Neural progenitor cell (in vitro differentiated cells): ENCODE data around the gene MDGA2. TPM values are rescaled to one million over a fixed set of nuclear protein-coding genes. Genes with fewer than 3 reads are reported as not detected.
"Not testable (repeated sequence)": the region's sequence is repeated elsewhere in the genome, so short reads cannot be mapped to it uniquely, and the experiment has no call there.

ENCODE experiments used
- DNase-seq: peaks from one replicate; pipeline ENCODE4 v3.0.0-alpha.2; 2016; ENCODE audit warnings: low spot score
- H2AFZ ChIP-seq: fragments of 200-600 bp; sonication (generic); replicated peaks from 2 replicates; pipeline ENCODE4 v1.6.1; 2016; ENCODE audit warnings: antibody characterized with exemption
- H3F3A ChIP-seq: fragments of 200-600 bp; sonication (generic); 2 replicates; pipeline ENCODE4 v1.6.1; 2016; ENCODE audit warnings: antibody characterized with exemption, low read depth
- H3K27ac ChIP-seq: fragments of 200-600 bp; sonication (generic); 2 replicates; pipeline ENCODE4 v1.5.1; 2016; ENCODE audit warnings: mild to moderate bottlenecking
- H3K27me3 ChIP-seq: fragments of 200-600 bp; sonication (generic); 2 replicates; pipeline ENCODE4 v1.6.1; 2016; ENCODE audit warnings: mild to moderate bottlenecking, moderate library complexity
- H3K36me3 ChIP-seq: fragments of 200-600 bp; sonication (generic); 2 replicates; pipeline ENCODE4 v1.5.1; 2016
- H3K4me1 ChIP-seq: fragments of 200-600 bp; sonication (generic); 2 replicates; pipeline ENCODE4 v1.6.1; 2016; ENCODE audit warnings: mixed run types
- H3K4me2 ChIP-seq: fragments of 200-600 bp; sonication (generic); 2 replicates; pipeline ENCODE4 v1.6.1; 2016
- H3K4me3 ChIP-seq: fragments of 200-600 bp; sonication (generic); 2 replicates; pipeline ENCODE4 v1.5.1; 2016
- H3K79me2 ChIP-seq: fragments of 200-600 bp; sonication (generic); 2 replicates; pipeline ENCODE4 v1.6.1; 2016; ENCODE audit warnings: low read depth
- H3K9ac ChIP-seq: fragments of 200-600 bp; sonication (generic); 2 replicates; pipeline ENCODE4 v1.6.1; 2016
- H3K9me3 ChIP-seq: fragments of 200-600 bp; sonication (generic); 2 replicates; pipeline ENCODE4 v1.5.1; 2016; ENCODE audit warnings: low read depth
- H4K20me1 ChIP-seq: fragments of 200-600 bp; sonication (generic); 2 replicates; pipeline ENCODE4 v1.6.1; 2016; ENCODE audit warnings: low read depth
- H3K27ac Mint-ChIP-seq: 3 replicates; pipeline ENCODE4 v1.8.0; 2021; ENCODE audit warnings: mixed read lengths
- H3K27me3 Mint-ChIP-seq: 2 replicates; pipeline ENCODE4 v1.8.0; 2022; ENCODE audit warnings: low read depth, mild to moderate bottlenecking, inconsistent platforms, moderate library complexity, mixed read lengths; ENCODE audit not compliant: insufficient read depth
- H3K36me3 Mint-ChIP-seq: 3 replicates; pipeline ENCODE4 v1.8.0; 2021; ENCODE audit warnings: mixed read lengths
- H3K4me1 Mint-ChIP-seq: 3 replicates; pipeline ENCODE4 v1.8.0; 2021; ENCODE audit warnings: mixed read lengths
- H3K4me3 Mint-ChIP-seq: 3 replicates; pipeline ENCODE4 v1.8.0; 2021; ENCODE audit warnings: mild to moderate bottlenecking, moderate library complexity, mixed read lengths
- H3K9me3 Mint-ChIP-seq: 3 replicates; pipeline ENCODE4 v1.8.0; 2020; ENCODE audit warnings: mixed read lengths
- EZH2 ChIP-seq: fragments of 200-600 bp; sonication (generic); IDR thresholded peaks from 2 replicates; pipeline ENCODE4 v1.6.1; 2017; ENCODE audit warnings: antibody characterized with exemption, mild to moderate bottlenecking, moderate library complexity
- EZH2phosphoT487 ChIP-seq: fragments of 200-600 bp; sonication (generic); IDR thresholded peaks from 2 replicates; pipeline ENCODE4 v1.6.1; 2017; ENCODE audit warnings: antibody characterized with exemption
- total RNA-seq: library from RNA; depleted of rRNA; stranded (reverse); fragments of >200 nt; gene quantifications from 2 replicates; pipeline ENCODE4 v1.2.3, GENCODE V29; 2015; ENCODE audit warnings: low replicate concordance
- TF ChIP-seq, protein P1 (sequence below): fragments of 200-600 bp; sonication (generic); IDR thresholded peaks from 2 replicates; pipeline ENCODE4 v1.5.1; 2017; ENCODE audit warnings: antibody characterized with exemption, mild to moderate bottlenecking

Gene MDGA2
- total RNA-seq, 1 donor from 2014 or later = 1.0 TPM

DNA sequence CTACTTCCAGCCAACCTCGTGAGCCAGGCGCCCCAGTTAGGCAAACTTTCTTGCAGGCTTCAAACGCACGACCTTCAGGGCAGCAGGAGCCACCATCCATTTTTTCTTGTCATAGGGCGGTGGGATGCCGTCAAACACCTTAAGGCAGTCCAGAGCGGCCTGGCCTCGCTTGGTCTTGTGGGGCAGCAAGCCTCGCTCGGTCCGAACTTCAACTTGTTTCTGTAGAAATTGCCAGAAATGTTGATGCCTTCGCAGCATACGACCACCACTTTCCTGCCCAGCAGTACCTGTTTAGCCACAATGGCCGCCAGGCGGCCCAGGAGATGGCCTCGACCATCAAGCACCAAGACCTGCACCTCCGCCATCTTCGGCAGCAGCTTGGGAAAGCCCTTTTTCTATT is 474.7 kb downstream of the MDGA2 start:
- H3K9me3 Mint-ChIP-seq = no peaks in the 10 kb centered on the region
- no peak overlapping the region for H3K27ac ChIP-seq
- no peaks in the 10 kb centered on the region for H3K79me2 ChIP-seq
- DNase-seq = no peak
- H4K20me1 ChIP-seq = no peaks in the 10 kb centered on the region
- no peaks in the 10 kb centered on the region for H3K36me3 ChIP-seq
- no peak overlapping the region for H3K9ac ChIP-seq
- H3K27me3 Mint-ChIP-seq = no peaks in the 10 kb centered on the region
- no peak overlapping the region for H3K4me3 Mint-ChIP-seq
- no peaks in the 10 kb centered on the region for H3K4me1 ChIP-seq
- no peaks in the 10 kb centered on the region for H3K27me3 ChIP-seq
- H3K9me3 ChIP-seq = no peaks in the 10 kb centered on the region
- H3K27ac Mint-ChIP-seq = no peak overlapping the region
- no peaks in the 10 kb centered on the region for H3K4me1 Mint-ChIP-seq
- no peaks in the 10 kb centered on the region for H3K36me3 Mint-ChIP-seq
- H2AFZ ChIP-seq = no peak overlapping the region
- H3K4me2 ChIP-seq = no peak overlapping the region
- H3F3A ChIP-seq = no peaks in the 10 kb centered on the region
- TF ChIP-seq EZH2phosphoT487 = no peak
- TF ChIP-seq EZH2 = no peak
- TF ChIP-seq, protein P1, sequence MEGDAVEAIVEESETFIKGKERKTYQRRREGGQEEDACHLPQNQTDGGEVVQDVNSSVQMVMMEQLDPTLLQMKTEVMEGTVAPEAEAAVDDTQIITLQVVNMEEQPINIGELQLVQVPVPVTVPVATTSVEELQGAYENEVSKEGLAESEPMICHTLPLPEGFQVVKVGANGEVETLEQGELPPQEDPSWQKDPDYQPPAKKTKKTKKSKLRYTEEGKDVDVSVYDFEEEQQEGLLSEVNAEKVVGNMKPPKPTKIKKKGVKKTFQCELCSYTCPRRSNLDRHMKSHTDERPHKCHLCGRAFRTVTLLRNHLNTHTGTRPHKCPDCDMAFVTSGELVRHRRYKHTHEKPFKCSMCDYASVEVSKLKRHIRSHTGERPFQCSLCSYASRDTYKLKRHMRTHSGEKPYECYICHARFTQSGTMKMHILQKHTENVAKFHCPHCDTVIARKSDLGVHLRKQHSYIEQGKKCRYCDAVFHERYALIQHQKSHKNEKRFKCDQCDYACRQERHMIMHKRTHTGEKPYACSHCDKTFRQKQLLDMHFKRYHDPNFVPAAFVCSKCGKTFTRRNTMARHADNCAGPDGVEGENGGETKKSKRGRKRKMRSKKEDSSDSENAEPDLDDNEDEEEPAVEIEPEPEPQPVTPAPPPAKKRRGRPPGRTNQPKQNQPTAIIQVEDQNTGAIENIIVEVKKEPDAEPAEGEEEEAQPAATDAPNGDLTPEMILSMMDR = no peak
- H3K4me3 ChIP-seq = no peak overlapping the region

DNA sequence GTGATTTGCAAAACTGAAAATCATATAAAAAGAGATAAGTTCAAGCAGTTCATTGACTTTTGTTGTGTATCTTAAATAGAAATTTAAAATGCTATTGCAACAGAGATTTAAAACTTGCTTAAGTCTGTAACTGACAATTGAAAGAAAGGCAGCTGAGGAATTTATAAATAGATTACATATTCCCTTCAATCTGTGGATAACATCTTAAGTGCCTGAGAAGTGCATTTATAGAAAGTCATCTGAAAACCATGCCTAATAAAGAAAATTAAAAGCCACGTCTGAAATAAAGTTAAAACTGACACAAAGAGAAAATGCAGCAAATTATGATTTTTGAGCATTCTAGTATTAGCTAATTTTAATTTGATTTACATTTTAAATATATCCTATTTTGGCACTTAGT is 479.8 kb downstream of the MDGA2 start:
- Mint-ChIP-seq H3K4me1 (no peaks in the 10 kb centered on the region), H3K27me3 (no peaks in the 10 kb centered on the region), H3K9me3 (no peaks in the 10 kb centered on the region), H3K27ac (no peak overlapping the region), H3K4me3 (no peak overlapping the region), H3K36me3 (no peaks in the 10 kb centered on the region)
- no peaks in the 10 kb centered on the region for H3K9me3 ChIP-seq
- TF ChIP-seq, protein P1 = no peak
- TF ChIP-seq EZH2phosphoT487 (no peak), EZH2 (no peak)
- H3K27ac ChIP-seq = no peak overlapping the region
- H3F3A ChIP-seq = no peaks in the 10 kb centered on the region
- no peak overlapping the region for H3K9ac ChIP-seq
- H3K79me2 ChIP-seq = no peaks in the 10 kb centered on the region
- no peak overlapping the region for H2AFZ ChIP-seq
- no peaks in the 10 kb centered on the region for H3K36me3 ChIP-seq
- no peak for DNase-seq
- H3K4me2 ChIP-seq = no peak overlapping the region
- H3K4me3 ChIP-seq = no peak overlapping the region
- H4K20me1 ChIP-seq = no peaks in the 10 kb centered on the region
- no peaks in the 10 kb centered on the region for H3K27me3 ChIP-seq
- no peaks in the 10 kb centered on the region for H3K4me1 ChIP-seq

DNA sequence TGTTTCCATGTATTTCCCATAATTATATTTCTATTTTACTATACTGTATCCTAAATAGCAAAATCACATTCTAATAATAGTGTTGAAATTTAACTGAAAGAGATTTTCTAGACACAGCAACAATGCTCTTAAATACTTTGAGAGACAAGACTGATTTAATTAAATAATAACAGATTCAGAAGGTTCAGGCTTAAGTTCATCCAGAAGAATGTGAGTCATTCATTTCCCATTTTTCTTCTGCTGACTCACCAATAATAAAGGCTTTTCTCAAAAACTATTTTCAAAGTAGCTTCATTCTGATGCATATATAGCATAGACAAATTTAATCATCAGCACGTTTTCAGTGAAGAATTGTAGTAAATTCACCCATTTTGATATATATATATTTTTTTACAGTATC is 481.4 kb downstream of the MDGA2 start:
- no peaks in the 10 kb centered on the region for H3K79me2 ChIP-seq
- Mint-ChIP-seq H3K27ac (no peak overlapping the region), H3K27me3 (no peaks in the 10 kb centered on the region), H3K36me3 (no peaks in the 10 kb centered on the region), H3K9me3 (no peaks in the 10 kb centered on the region), H3K4me1 (no peaks in the 10 kb centered on the region), H3K4me3 (no peak overlapping the region)
- no peak overlapping the region for H2AFZ ChIP-seq
- TF ChIP-seq EZH2 (no peak), EZH2phosphoT487 (no peak)
- TF ChIP-seq, protein P1 = no peak
- H3K9ac ChIP-seq = no peak overlapping the region
- no peak overlapping the region for H3K4me2 ChIP-seq
- H3K4me1 ChIP-seq = no peaks in the 10 kb centered on the region
- no peak overlapping the region for H3K27ac ChIP-seq
- H4K20me1 ChIP-seq = no peaks in the 10 kb centered on the region
- no peaks in the 10 kb centered on the region for H3K27me3 ChIP-seq
- DNase-seq = no peak
- no peaks in the 10 kb centered on the region for H3K36me3 ChIP-seq
- H3K9me3 ChIP-seq = no peaks in the 10 kb centered on the region
- H3F3A ChIP-seq = no peaks in the 10 kb centered on the region
- no peak overlapping the region for H3K4me3 ChIP-seq

DNA sequence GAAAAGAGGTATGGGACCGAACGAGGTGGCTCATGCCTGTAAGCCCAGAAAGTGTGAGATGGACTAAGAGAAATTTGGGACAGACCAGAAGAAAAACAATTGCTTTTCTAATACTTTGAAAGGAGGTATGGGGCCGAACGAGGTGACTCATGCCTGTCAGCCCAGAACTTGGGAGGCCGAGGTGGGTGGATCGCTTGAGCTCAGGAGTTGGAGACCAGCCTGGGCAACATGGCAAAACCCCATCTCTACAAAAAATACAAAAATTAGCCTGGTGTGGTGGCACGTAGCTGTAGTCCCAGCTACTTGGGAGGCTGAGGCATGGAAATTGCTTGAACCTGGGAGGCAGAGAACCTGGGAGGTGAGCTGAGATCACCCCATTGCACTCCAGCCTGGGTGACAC is 483.2 kb downstream of the MDGA2 start:
- not testable (repeated sequence) for H3K4me1 ChIP-seq, H2AFZ ChIP-seq, H3K4me2 ChIP-seq, H3K79me2 ChIP-seq, H3K4me1 Mint-ChIP-seq, H3K9me3 Mint-ChIP-seq, H3K4me3 Mint-ChIP-seq, H3K9me3 ChIP-seq, H3K36me3 Mint-ChIP-seq, H3K27ac ChIP-seq, H3K27me3 ChIP-seq, H4K20me1 ChIP-seq, H3K9ac ChIP-seq, H3F3A ChIP-seq, H3K4me3 ChIP-seq, DNase-seq, H3K27me3 Mint-ChIP-seq, H3K27ac Mint-ChIP-seq, H3K36me3 ChIP-seq
